HL-60/S4 treated with phorbol 12-myristate 13-acetate at 8.2 ng/mL for 4 days and 3 days (cell line): Measurements from ENCODE around the gene NAA40.

ENCODE experiments used
- in situ Hi-C: fragments of 300-500 bp; cut with MboI; formaldehyde crosslinking; loops from 2 replicates; pipeline ENCODE4 v1.15.0; 2022; ENCODE audit warnings: low sequenced_read_pairs

NAA40 gene

DNA sequence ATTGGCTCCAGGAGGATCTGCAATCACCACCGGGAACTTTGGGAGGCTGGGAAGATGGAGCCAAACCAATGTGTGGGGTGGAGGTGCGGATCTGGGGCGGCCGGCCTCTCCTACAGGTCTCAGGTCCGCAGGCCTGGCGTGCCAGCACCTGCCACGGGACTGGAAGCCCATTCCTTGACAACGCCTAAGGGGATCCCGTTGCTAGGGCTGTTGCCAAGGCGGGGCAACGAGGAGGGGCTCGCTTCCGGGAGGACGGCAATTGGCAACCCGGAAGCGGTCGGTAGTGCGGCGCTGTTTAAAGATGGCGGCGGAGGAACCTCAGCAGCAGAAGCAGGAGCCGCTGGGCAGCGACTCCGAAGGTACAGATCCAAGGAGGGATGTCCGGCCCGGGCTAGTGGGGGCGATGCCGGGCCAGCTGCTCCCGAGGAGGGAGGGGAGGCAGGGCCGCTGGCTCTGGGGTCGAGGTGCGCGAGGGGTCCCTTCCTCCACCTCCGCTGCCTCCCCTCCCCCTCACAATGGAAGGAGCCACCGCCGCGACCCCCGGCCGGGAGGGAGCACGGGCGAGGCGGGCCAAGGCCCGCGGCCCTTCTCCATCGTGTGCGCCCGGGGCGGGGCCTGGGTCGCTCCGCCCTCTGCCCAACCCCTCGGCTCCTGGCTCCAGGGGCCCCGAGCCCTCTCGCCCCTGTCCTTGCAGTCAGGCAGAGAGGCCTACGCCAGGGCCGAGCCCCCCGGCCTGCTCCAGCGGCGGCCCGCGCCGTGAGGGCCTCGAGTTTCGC, 47.5 kb downstream of the NAA40 start, which contains the start of gene OTUB1:
OTUB1 (plus strand) TSS at position 283 of the 776 bp plus-strand sequence; CDS start at position 302, 19 bp downstream.
- in situ Hi-C loops = no loop called here

- in situ Hi-C loops = no loop called here
Observed at GRCh38 chr11:63986932-63987513, 48.2 kb downstream of the NAA40 start.

DNA sequence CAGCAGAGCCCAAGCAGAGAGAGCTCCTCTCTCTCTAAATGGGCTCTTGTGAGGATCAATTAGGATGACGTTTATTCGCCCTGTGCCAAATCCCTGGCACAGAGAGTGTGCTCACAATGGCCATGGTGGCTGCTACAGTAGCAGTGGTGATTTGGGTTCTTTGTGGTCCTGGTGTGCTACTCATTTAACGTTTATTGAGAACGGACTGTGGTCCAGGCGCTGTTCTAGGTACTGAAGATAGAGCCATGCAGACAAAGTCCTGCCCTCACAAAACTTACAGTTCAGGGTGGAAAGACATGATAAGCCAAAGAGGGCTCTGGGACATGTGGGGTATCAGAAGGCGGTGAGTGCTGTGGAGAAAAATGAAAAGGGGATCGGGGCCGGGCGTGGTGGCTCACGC, 52.8 kb downstream of the NAA40 start:
- in situ Hi-C loops = no loop called here

- in situ Hi-C loops = no loop called here
Observed at GRCh38 chr11:63993100-63993499, 54.3 kb downstream of the NAA40 start.

GRCh38 chr11:63993993-63994392, 55.2 kb downstream of the NAA40 start:
- in situ Hi-C loops = no loop called here

- in situ Hi-C loops = no loop called here
Observed at GRCh38 chr11:63996512-63996911, 57.7 kb downstream of the NAA40 start.

- in situ Hi-C loops = no loop called here
Observed at GRCh38 chr11:63997104-63997700, 58.4 kb downstream of the NAA40 start.

DNA sequence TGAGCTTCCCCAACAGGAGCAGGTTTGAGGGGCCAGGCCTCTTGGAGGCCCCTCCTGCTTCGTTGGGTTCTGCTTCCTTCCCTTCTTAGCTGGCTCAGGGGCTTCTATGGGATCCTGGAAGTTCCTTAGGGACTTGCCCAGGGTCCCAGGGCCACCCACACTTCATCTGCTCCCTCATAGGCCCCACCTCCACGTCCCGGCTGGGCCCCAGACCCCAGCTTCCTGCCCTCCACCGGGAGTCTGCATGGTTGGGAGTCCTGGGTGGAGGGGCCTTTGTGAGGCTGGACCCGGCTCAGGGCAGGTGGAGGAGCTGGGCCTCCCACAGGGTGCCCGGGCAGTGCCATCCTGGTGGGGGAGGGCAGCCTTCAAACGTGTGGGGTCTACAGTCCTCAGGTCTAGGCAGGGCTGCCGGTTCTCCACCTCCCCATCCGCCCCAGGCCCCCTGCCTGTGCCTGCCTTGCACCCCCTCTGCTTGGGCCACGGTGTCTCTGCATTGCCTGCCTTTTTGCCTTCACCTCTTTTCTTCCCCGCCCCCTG, 59.1 kb downstream of the NAA40 start:
- in situ Hi-C loops = no loop called here

- in situ Hi-C loops = no loop called here
Observed at GRCh38 chr11:63998558-63999348, 60.0 kb downstream of the NAA40 start.

GRCh38 chr11:63999349-64000025, 60.7 kb downstream of the NAA40 start:
- in situ Hi-C loops = no loop called here

DNA sequence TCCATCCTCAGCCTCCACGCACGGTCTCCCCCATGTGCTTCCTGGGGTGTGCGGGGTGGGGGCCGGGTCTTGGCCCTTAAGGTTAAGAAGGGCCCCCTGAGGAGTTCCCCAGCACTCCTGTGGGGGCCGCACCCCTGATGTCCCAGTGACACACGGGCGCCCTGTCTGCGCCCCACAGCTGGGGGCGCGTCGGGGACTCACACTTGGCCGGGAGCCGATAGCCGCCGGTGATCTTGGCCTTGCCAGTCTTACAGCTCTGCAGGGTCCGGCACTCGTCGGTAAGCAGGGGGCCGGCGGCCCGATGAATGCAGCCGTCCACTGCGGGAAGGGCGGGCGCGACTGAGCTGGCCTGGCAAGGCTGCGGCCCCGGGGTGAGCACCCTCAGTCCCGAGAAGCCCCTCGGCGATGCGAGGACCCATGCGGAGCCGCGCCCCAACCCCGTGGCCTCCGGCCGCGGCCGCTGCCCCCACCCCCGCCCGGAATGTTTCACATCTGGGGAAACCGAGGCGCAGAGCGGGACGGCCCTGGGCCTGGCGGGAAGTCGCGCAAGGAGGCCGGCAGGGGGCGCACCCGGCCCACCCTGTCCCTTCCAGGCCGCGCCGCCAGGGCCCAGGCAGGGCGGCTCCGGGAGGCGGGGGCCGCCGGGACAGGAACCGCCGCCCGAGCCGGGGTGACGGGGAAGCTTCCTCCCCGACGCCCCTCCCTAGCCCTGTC, 61.4 kb downstream of the NAA40 start:
- in situ Hi-C loops = no loop called here

- in situ Hi-C loops = no loop called here
Observed at GRCh38 chr11:64000740-64001483, 62.1 kb downstream of the NAA40 start.

DNA sequence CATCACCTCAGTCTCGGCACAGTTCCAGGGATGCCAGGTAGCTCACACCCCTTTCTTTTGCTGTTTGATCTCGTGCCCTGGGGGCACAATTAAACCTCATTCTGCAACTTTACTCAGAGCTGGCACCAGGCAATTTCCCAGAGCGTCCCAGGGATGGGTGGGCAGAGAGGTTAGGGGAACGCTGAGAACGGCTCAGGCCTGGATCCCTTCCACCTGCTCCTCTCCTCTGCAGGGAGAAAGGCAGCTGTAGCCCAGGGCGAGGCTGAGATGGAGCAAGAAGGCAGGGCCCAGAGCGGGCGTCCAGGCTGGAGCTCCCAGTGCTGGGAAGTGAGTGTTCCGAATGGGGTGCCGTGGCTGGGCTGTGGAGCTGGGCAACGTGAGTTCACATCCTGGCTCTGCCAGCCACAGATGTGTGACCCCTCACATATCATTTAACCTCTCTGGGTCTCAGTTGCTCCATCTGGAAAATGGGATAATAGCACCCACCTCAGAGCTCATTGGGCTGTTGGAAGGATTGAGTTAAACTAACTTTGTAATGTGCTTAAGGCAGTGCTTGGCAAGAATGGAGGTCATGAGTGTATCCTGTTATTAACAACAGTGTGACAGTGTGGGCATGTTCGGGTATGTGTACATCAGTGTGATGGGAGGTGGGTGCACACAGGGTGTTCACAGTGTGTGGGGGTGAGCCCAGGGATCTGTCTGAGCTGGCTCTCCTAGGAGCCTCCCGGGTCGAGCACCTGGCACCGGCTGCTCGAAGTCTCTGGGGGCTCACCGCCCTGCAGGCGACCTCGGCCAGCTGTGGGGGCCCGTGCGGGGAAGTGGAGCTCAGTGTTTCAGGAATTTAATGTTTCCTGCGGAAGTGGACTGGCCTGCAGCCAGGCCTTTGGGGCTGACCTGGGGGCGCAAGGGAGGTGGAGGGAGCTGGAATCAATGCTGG, 63.0 kb downstream of the NAA40 start:
- in situ Hi-C loops = no loop called here

GRCh38 chr11:64003807-64004589, 65.2 kb downstream of the NAA40 start:
- in situ Hi-C loops = no loop called here

- in situ Hi-C loops = no loop called here
Observed at GRCh38 chr11:64004590-64004984, 65.8 kb downstream of the NAA40 start.

DNA sequence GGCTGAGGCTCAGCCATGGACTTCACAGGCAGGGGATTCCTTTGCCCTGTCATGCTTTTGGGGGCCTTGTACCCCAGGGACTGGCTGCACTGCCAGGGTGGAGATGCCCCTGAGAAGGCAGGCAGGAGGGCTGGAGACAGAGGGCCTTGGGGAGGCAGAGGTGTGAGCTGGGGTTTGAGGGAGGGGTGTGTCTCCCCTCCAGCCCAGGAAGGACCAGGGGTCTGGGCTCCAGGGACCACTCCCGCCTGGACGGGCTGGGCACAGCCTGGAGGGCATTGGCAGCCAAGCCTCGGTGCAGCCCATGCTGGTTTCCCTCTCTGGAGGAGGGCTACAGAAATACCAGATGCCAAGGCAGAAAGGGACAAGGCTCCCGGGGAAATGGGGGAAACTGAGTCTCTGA, 66.9 kb downstream of the NAA40 start:
- in situ Hi-C loops = no loop called here

DNA sequence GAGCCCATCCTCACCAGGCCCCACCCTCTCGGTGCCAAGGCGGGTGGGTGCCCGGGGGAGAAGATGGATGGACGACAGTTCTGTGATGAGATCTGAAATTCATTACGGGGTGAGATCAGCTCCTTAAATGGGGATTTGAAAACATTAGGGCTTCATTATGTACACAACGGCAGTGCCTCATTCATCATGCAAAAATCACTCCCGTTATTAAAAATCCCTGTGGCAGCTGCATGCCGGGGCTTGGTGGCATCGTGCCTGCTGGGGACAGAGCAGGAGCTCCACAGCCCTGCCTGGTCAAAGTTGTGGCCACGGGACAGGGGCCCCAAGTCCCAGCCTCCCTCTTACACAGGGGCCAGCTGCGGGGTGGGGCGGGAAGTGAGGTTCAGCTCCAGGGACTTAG, 67.6 kb downstream of the NAA40 start:
- in situ Hi-C loops = no loop called here
